Spleen (tissue), 7 donors: Measurements from ENCODE around the gene AFTPH.

ENCODE experiments used
- POLR2A ChIP-seq, 3 donors: fragments of 450-650 bp; IDR thresholded peaks; one replicate each; pipeline ENCODE4 v1.5.1; 2017; ENCODE audit warnings: antibody characterized with exemption in 3 of 3, mild to moderate bottlenecking in 1 of 3
- POLR2AphosphoS5 ChIP-seq, 3 donors: sonication (generic); formaldehyde crosslinking; IDR thresholded peaks; one replicate each; pipeline ENCODE4 v1.5.1; 2017; ENCODE audit warnings: antibody characterized with exemption in 3 of 3
- TF ChIP-seq, protein P1 (sequence below), 11 experiments: fragments of 200-600 bp in 7 of 11; fragments of 450-650 bp in 4 of 11; sonication (generic) in 4 of 11; IDR thresholded peaks in 8 of 11; conservative IDR thresholded peaks in 3 of 11; 1 replicate in 7 of 11; 2 replicates in 4 of 11; pipeline versions ENCODE4 v1.4.0 to v1.8.0; 2016 to 2021; ENCODE audit warnings: antibody characterized with exemption in 11 of 11, inconsistent platforms in 4 of 11, mild to moderate bottlenecking in 1 of 11
- donor health status: DM: no; HTN: no; CAD: no; lungs with moderate emphysema.
- donor health status: DM: no; HTN: no; CAD: no.
- donor health status: DM: no; HTN: no; CAD: no.

DNA sequence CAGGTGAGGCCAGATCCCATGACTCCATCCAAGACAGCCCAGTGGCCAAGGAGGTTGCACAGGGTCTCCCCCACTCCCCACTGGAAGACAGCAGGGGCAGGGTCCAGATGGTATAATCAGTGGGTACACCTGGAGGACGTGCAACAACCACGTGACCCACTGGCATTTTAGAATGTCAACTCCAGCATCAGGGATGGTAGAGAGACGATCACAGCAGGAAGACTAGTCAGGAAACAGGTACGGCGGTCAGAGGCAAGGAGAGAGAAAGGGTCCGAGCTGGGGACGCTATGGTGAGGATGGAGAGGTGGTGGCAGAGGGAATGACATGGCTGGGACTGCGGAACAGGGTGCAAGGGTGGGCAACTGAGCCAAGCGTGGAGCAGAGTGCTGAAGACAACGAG lies 106.6 kb downstream of the AFTPH start:
- no peak for TF ChIP-seq POLR2A (IDR thresholded peaks at IDR 0.05)
- TF ChIP-seq, protein P1, sequence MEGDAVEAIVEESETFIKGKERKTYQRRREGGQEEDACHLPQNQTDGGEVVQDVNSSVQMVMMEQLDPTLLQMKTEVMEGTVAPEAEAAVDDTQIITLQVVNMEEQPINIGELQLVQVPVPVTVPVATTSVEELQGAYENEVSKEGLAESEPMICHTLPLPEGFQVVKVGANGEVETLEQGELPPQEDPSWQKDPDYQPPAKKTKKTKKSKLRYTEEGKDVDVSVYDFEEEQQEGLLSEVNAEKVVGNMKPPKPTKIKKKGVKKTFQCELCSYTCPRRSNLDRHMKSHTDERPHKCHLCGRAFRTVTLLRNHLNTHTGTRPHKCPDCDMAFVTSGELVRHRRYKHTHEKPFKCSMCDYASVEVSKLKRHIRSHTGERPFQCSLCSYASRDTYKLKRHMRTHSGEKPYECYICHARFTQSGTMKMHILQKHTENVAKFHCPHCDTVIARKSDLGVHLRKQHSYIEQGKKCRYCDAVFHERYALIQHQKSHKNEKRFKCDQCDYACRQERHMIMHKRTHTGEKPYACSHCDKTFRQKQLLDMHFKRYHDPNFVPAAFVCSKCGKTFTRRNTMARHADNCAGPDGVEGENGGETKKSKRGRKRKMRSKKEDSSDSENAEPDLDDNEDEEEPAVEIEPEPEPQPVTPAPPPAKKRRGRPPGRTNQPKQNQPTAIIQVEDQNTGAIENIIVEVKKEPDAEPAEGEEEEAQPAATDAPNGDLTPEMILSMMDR (IDR thresholded peaks at IDR 0.05 in 8 of 11, conservative IDR thresholded peaks at IDR 0.05 in 3 of 11), result no peak
- peak in 2 of 3 donors; percentile 23 to 29 for TF ChIP-seq POLR2AphosphoS5 (IDR thresholded peaks at IDR 0.05)
